Endothelial cell of umbilical vein (primary cell): ENCODE measurements around the gene PPP1R9B. TPM values are rescaled to one million over a fixed set of nuclear protein-coding genes. Genes with fewer than 3 reads are reported as not detected.

Source experiments
- BruUV-seq: library from RNA; stranded (reverse); fragments of 400-500 nt; replicated peaks from 2 replicates; lab custom pipeline; 2021; lab: Mats Ljungman, UMichigan
- CTCF ChIA-PET: fragments of 300-600, 350-600 bp; sonication (Branson Sonifier 250); formaldehyde crosslinking; loops from one replicate; lab custom pipeline; 2021; ENCODE audit warnings: antibody characterized with exemption, inconsistent platforms; lab: Charles Lee
- POLR2A ChIA-PET: fragments of 300-600, 350-600 bp; sonication (Branson Sonifier 250); formaldehyde crosslinking; loops from one replicate; lab custom pipeline; 2021; ENCODE audit warnings: antibody characterized with exemption, inconsistent platforms; lab: Charles Lee
- DNase-seq: peaks from one replicate; pipeline ENCODE4 v3.0.0-alpha.2; 2011; ENCODE audit warnings: low read depth, low spot score
- FAIRE-seq: peaks from 2 replicates; lab custom pipeline; 2011; peaks lifted over from hg19 to GRCh38; lab: Jason Lieb, UNC
- H2AFZ ChIP-seq: 2 replicates; pipeline ENCODE4 v1.6.0; 2012; ENCODE audit warnings: low read depth, low read length, control low read depth, inconsistent platforms
- H3K27ac ChIP-seq: 2 replicates; pipeline ENCODE4 v1.5.1; 2011; ENCODE audit warnings: low read depth, mild to moderate bottlenecking, control low read depth, low read length, moderate library complexity; ENCODE audit not compliant: insufficient read depth
- H3K27me3 ChIP-seq, 2 experiments: 2 replicates each; pipeline versions ENCODE4 v1.6.0 to v1.6.1; 2011; ENCODE audit warnings: low read length in 2 of 2, mixed read lengths in 1 of 2; ENCODE audit not compliant: control insufficient read depth in 2 of 2, insufficient read depth in 2 of 2
- H3K36me3 ChIP-seq, 2 experiments: 2 replicates in 1 of 2; 3 replicates in 1 of 2; pipeline ENCODE4 v1.5.1; 2011; ENCODE audit warnings: low read length in 2 of 2, mild to moderate bottlenecking in 1 of 2, moderate library complexity in 1 of 2; ENCODE audit not compliant: control insufficient read depth in 2 of 2, insufficient read depth in 2 of 2; ENCODE audit errors: extremely low read depth in 1 of 2
- H3K4me1 ChIP-seq: 3 replicates; pipeline ENCODE4 v1.5.1; 2011; ENCODE audit warnings: mild to moderate bottlenecking, low read length; ENCODE audit not compliant: control insufficient read depth, insufficient read depth; ENCODE audit errors: extremely low read depth
- H3K4me2 ChIP-seq: 2 replicates; pipeline ENCODE4 v1.6.1; 2011; ENCODE audit warnings: low read length, control low read depth, mixed read lengths; ENCODE audit not compliant: insufficient read depth
- H3K4me3 ChIP-seq, 3 experiments: fragments of 200-600 bp in 1 of 3; sonication (generic), shearing (Covaris generic) in 1 of 3; replicated peaks in 1 of 3; 2 replicates each; pipeline ENCODE4 v1.5.1; 2011 to 2016; ENCODE audit warnings: control low read depth in 3 of 3, low read length in 3 of 3, mild to moderate bottlenecking in 2 of 3, inconsistent platforms in 1 of 3, low read depth in 1 of 3, moderate library complexity in 1 of 3; ENCODE audit not compliant: insufficient read depth in 1 of 3
- H3K79me2 ChIP-seq: 2 replicates; pipeline ENCODE4 v1.6.0; 2012; ENCODE audit warnings: low read length, inconsistent platforms; ENCODE audit not compliant: control insufficient read depth, insufficient read depth
- H3K9ac ChIP-seq: replicated peaks from 2 replicates; pipeline ENCODE3; 2011; ENCODE audit warnings: low read length, control low read depth; ENCODE audit not compliant: insufficient read depth; ENCODE audit errors: extremely low read depth
- H3K9me1 ChIP-seq: replicated peaks from 3 replicates; pipeline ENCODE4 v1.6.0; 2011; ENCODE audit warnings: mild to moderate bottlenecking, low read length; ENCODE audit not compliant: control insufficient read depth, insufficient read depth; ENCODE audit errors: extremely low read depth
- H3K9me3 ChIP-seq: replicated peaks from 2 replicates; pipeline ENCODE4 v1.5.1; 2012; ENCODE audit warnings: low read length, inconsistent platforms; ENCODE audit not compliant: control insufficient read depth, insufficient read depth
- H4K20me1 ChIP-seq: replicated peaks from 2 replicates; pipeline ENCODE3; 2011; ENCODE audit warnings: mild to moderate bottlenecking, low read length; ENCODE audit not compliant: control insufficient read depth, insufficient read depth; ENCODE audit errors: extremely low read depth
- CTCF ChIP-seq, 2 donors: IDR thresholded peaks; 1 replicate in 1 of 2; 2 replicates in 1 of 2; pipeline ENCODE4 v1.5.1; 2011; ENCODE audit warnings: low read length in 2 of 2, mild to moderate bottlenecking in 2 of 2, moderate library complexity in 2 of 2, control low read depth in 1 of 2, inconsistent platforms in 1 of 2, low read depth in 1 of 2; ENCODE audit not compliant: insufficient read depth in 1 of 2; ENCODE audit errors: extremely low read depth in 1 of 2
- GATA2 ChIP-seq: IDR thresholded peaks from 2 replicates; pipeline ENCODE4 v1.7.0; 2011; ENCODE audit warnings: low read depth, mild to moderate bottlenecking, moderate library complexity, mixed read lengths, low read length; ENCODE audit not compliant: insufficient read length, insufficient read depth
- MYC ChIP-seq: IDR thresholded peaks from one replicate; pipeline ENCODE4 v1.6.1; 2011; ENCODE audit warnings: mild to moderate bottlenecking, low read depth, low read length
- POLR2AphosphoS5 ChIP-seq: IDR thresholded peaks from 2 replicates; pipeline ENCODE4 v1.6.1; 2012; ENCODE audit warnings: low read depth, mild to moderate bottlenecking, control low read depth, low read length, moderate library complexity; ENCODE audit not compliant: insufficient read depth
- dilution Hi-C: fragments of 300-500 bp; cut with MboI; formaldehyde crosslinking; loops from one replicate; pipeline ENCODE4 v1.15.0; 2019; ENCODE audit warnings: low sequenced_read_pairs; ENCODE audit not compliant: extremely low pct_ligation_motif_present
- intact Hi-C: fragments of 100-400 bp; cut with micrococcal nuclease; formaldehyde crosslinking; loops from one replicate; pipeline ENCODE4 v1.10.0; 2022
- polyA plus RNA-seq, 4 experiments: library from polyadenylated mRNA; depleted of rRNA in 3 of 4; stranded (reverse) in 3 of 4; unstranded in 1 of 4; fragments of >200 nt; gene quantifications; 2 replicates each; pipeline versions ENCODE4 v1.2.1 to v1.2.3, GENCODE V29; 2011 to 2012; ENCODE audit warnings: missing spikeins in 1 of 4
- total RNA-seq: library from RNA; stranded (reverse); gene quantifications from 2 replicates; pipeline ENCODE4 v1.2.3, GENCODE V29; 2021

PPP1R9B gene
- total and polyA plus RNA-seq, 2 donors (not counting 3 experiments of a cell fraction or from before 2014, with no cell fraction given), result 20.1 to 60.2 TPM

DNA sequence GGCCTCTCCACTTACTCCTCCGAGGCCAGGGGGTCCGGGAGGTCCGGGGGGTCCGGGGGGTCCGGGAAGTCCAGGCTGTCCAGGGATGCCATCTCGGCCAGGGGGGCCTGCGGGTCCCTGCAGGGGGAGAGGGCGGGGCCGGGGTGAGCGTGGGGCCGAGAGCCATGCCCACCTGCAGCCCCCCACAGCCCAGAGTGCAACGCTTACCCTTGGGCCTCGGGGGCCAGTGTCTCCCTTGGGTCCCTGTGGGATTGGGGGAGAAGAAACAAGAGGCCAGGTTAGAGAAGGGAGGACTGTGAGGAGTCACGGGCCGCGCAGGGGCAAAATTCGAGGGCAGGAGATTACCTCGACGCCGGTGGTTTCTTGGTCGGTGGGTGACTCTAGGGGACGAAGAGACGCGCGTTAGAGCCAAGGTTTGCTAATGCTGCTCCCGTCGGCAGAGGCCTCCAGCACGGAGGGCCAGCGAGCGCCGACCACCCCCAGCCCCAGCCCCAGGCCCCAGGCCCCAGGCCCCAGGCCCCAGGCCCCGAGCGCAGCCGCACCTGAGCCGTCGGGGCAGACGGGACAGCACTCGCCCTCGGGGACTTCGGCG lies 48.8 kb upstream of the PPP1R9B start:
- Histone ChIP-seq H3K27me3 (peaks cover 13 to 21% of the 10 kb centered on the region in 2 experiments), H3K4me1 (no peaks in the 10 kb centered on the region), H3K9me3 (no peaks in the 10 kb centered on the region), H3K79me2 (no peaks in the 10 kb centered on the region), H3K36me3 (no peaks in the 10 kb centered on the region), H3K9me1 (no peaks in the 10 kb centered on the region), H2AFZ (no peak overlapping the region), H3K4me3 (no peak overlapping the region), H4K20me1 (no peaks in the 10 kb centered on the region), H3K27ac (no peak overlapping the region), H3K4me2 (no peak overlapping the region), H3K9ac (no peak overlapping the region)
- dilution Hi-C loops (no loop called here), intact Hi-C loops (no loop called here)
- ChIA-PET POLR2A (interaction anchor here (0.6 kb wide), 1 partner anchor 78 kb away, joined by 8 read pairs; no protein-coding TSS in a partner anchor), CTCF (interaction anchor here (1.0 to 3.9 kb wide), 18 partner anchors 11 to 302 kb away, joined by 3 to 390 read pairs (median 10); partner anchors contain the start of genes LRRC59, RSAD1 and TMEM92)
- DNase-seq (no peak), FAIRE-seq (no peak)
- no peak for TF ChIP-seq POLR2AphosphoS5
- no peak for TF ChIP-seq CTCF (IDR thresholded peaks at IDR 0.05; ENCODE audit: extremely low read depth in 1 of 2, insufficient read depth in 1 of 2, low read depth in 1 of 2, low read length in 2 of 2)
- TF ChIP-seq GATA2, result no peak
- no peak for TF ChIP-seq MYC
- BruUV-seq, result no TSS peak
